MCF 10A (cell line): ENCODE data around the gene CSNK2A1. TPM values are rescaled to one million over a fixed set of nuclear protein-coding genes. Genes with fewer than 3 reads are reported as not detected.

ENCODE experiments used
- BruUV-seq: library from RNA; stranded (reverse); fragments of 400-500 nt; replicated peaks from 2 replicates; lab custom pipeline; 2021; lab: Mats Ljungman, UMichigan
- CTCF ChIA-PET: fragments of 300-600 bp; sonication (Branson Sonifier 250); formaldehyde crosslinking; extraction: SDS; loops from one replicate; lab custom pipeline; 2021; ENCODE audit warnings: antibody characterized with exemption, inconsistent platforms; lab: Yijun Ruan, JAX
- POLR2A ChIA-PET: fragments of 300-600, 350-650 bp; sonication (Branson Sonifier 250); formaldehyde crosslinking; extraction: SDS; loops from one replicate; lab custom pipeline; 2020; ENCODE audit warnings: antibody characterized with exemption, inconsistent platforms; lab: Yijun Ruan, JAX
- DNase-seq: peaks from one replicate; pipeline ENCODE4 v3.0.0-alpha.2; 2018; ENCODE audit not compliant: unreplicated experiment
- H3K27ac Mint-ChIP-seq: one replicate; pipeline ENCODE4 v1.8.0; 2022; ENCODE audit warnings: mild to moderate bottlenecking, low read depth, mixed read lengths; ENCODE audit not compliant: unreplicated experiment
- H3K27me3 Mint-ChIP-seq: one replicate; pipeline ENCODE4 v1.8.0; 2022; ENCODE audit warnings: mixed read lengths; ENCODE audit not compliant: insufficient read depth, unreplicated experiment
- H3K36me3 Mint-ChIP-seq: one replicate; pipeline ENCODE4 v1.8.0; 2022; ENCODE audit warnings: mild to moderate bottlenecking, moderate library complexity, mixed read lengths; ENCODE audit not compliant: insufficient read depth, unreplicated experiment
- H3K4me1 Mint-ChIP-seq: one replicate; pipeline ENCODE4 v1.8.0; 2022; ENCODE audit warnings: mixed read lengths; ENCODE audit not compliant: insufficient read depth, unreplicated experiment
- H3K4me3 Mint-ChIP-seq: one replicate; pipeline ENCODE4 v1.8.0; 2022; ENCODE audit warnings: mild to moderate bottlenecking, moderate library complexity, mixed read lengths; ENCODE audit not compliant: unreplicated experiment
- H3K9me3 Mint-ChIP-seq: one replicate; pipeline ENCODE4 v1.8.0; 2022; ENCODE audit warnings: mixed read lengths; ENCODE audit not compliant: unreplicated experiment
- CTCF ChIP-seq: fragments of 200-600 bp; IDR thresholded peaks from one replicate; pipeline ENCODE4 v1.8.0; 2022; ENCODE audit warnings: antibody characterized with exemption, mild to moderate bottlenecking; ENCODE audit not compliant: unreplicated experiment
- intact Hi-C: fragments of 100-400 bp; cut with micrococcal nuclease; formaldehyde crosslinking; loops from 2 replicates; pipeline ENCODE4 v1.14.1; 2022
- total RNA-seq: library from RNA; stranded (reverse); gene quantifications from 2 replicates; pipeline ENCODE4 v1.2.3, GENCODE V29; 2022

Gene CSNK2A1
- total RNA-seq, 1 experiment from 2014 or later = 271 TPM

- Mint-ChIP-seq H3K4me1 (peaks cover 45% of the 10 kb centered on the region), H3K27me3 (no peaks in the 10 kb centered on the region), H3K27ac (no peak overlapping the region), H3K9me3 (no peaks in the 10 kb centered on the region), H3K4me3 (no peak overlapping the region), H3K36me3 (peaks cover 22% of the 10 kb centered on the region)
- TF ChIP-seq CTCF = no peak
- intact Hi-C loops = no loop called here
- POLR2A ChIA-PET = interaction anchor here (0.9 to 6.0 kb wide), 2 partner anchors 9 to 128 kb away, joined by 3 to 74 read pairs; partner anchors contain the start of gene CSNK2A1
- no TSS peak for BruUV-seq
- DNase-seq = no peak
- CTCF ChIA-PET = interaction anchor here (0.6 to 1.3 kb wide), 3 partner anchors 8 to 54 kb away, joined by 3 to 4 read pairs (median 3); no protein-coding TSS in a partner anchor
Observed at GRCh38 chr20:532530-532929, 11.1 kb downstream of the CSNK2A1 start.

GRCh38 chr20:531608-532007, 12.0 kb downstream of the CSNK2A1 start:
- Mint-ChIP-seq H3K36me3 (peaks cover 31% of the 10 kb centered on the region), H3K4me1 (peaks cover 46% of the 10 kb centered on the region), H3K27me3 (no peaks in the 10 kb centered on the region), H3K9me3 (no peaks in the 10 kb centered on the region), H3K27ac (no peak overlapping the region), H3K4me3 (no peak overlapping the region)
- intact Hi-C loops = no loop called here
- BruUV-seq = no TSS peak
- DNase-seq = no peak
- no peak for TF ChIP-seq CTCF
- POLR2A ChIA-PET = interaction anchor here (0.6 to 6.0 kb wide), 3 partner anchors 10 to 214 kb away, joined by 3 to 74 read pairs (median 4); partner anchors contain the start of gene CSNK2A1
- CTCF ChIA-PET = interaction anchor here (0.9 to 1.4 kb wide), 4 partner anchors 9 to 114 kb away, joined by 3 to 5 read pairs (median 4); no protein-coding TSS in a partner anchor

- Mint-ChIP-seq H3K4me1 (peaks cover 34% of the 10 kb centered on the region), H3K36me3 (peaks cover 44% of the 10 kb centered on the region), H3K27ac (peak overlapping the region; percentile 95), H3K4me3 (no peak overlapping the region), H3K9me3 (no peaks in the 10 kb centered on the region), H3K27me3 (no peaks in the 10 kb centered on the region)
- no peak for DNase-seq
- BruUV-seq = no TSS peak
- intact Hi-C loops = no loop called here
- POLR2A ChIA-PET = interaction anchor here (0.5 to 6.0 kb wide), 2 partner anchors 11 to 287 kb away, joined by 4 to 74 read pairs; partner anchors contain the start of gene CSNK2A1
- TF ChIP-seq CTCF = no peak
- CTCF ChIA-PET = interaction anchor here (0.6 kb wide), 1 partner anchor 9 kb away, joined by 3 read pairs; no protein-coding TSS in a partner anchor
Observed at GRCh38 chr20:530321-530720, 13.3 kb downstream of the CSNK2A1 start.

GRCh38 chr20:528923-529604, 14.5 kb downstream of the CSNK2A1 start:
- H3K4me1 Mint-ChIP-seq = peaks cover 34% of the 10 kb centered on the region
- CTCF ChIA-PET = interaction anchor here (0.5 kb wide), 1 partner anchor 140 kb away, joined by 4 read pairs; no protein-coding TSS in a partner anchor
- TF ChIP-seq CTCF = no peak
- peak; percentile 90 for DNase-seq
- H3K27ac Mint-ChIP-seq = peak overlapping the region; percentile 95
- intact Hi-C loops = no loop called here
- TSS peak; percentile 45 for BruUV-seq
- no peaks in the 10 kb centered on the region for H3K9me3 Mint-ChIP-seq
- POLR2A ChIA-PET = interaction anchor here (0.6 to 6.0 kb wide), 5 partner anchors 10 to 167 kb away, joined by 3 to 74 read pairs (median 4); partner anchors contain the start of gene CSNK2A1
- no peak overlapping the region for H3K4me3 Mint-ChIP-seq
- peaks cover 57% of the 10 kb centered on the region for H3K36me3 Mint-ChIP-seq
- H3K27me3 Mint-ChIP-seq = no peaks in the 10 kb centered on the region
